HG03175 (cell line): Measurements from ENCODE around the gene EFNA1.
"Not testable (repeated sequence)": the region's sequence is repeated elsewhere in the genome, so short reads cannot be mapped to it uniquely, and the experiment has no call there.

Source experiments
- ATAC-seq: cut with Tn5 transposase; IDR thresholded peaks from one replicate; pipeline ENCODE4 v1.9.1; 2021; ENCODE audit warnings: mild to moderate bottlenecking, moderate library complexity; ENCODE audit not compliant: unreplicated experiment

Gene EFNA1

DNA sequence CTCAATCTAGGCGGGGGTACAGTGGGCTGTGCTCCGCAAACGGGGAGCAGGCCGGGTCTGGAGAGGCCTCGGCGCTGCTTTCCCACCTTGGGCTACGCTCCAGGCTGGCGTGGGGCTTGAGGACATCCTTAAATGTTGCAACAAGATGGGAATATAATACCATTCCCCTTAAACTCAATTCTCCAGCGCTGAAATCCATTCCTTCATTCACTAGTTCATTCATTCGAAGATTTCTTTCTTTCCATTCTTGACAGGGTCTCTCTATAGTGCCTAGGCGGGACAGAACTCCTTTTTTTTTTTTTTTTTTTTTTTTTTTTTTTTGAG, 12.9 kb downstream of the EFNA1 start:
- ATAC-seq, result no peak

GRCh38 chr1:155141749-155142148, 14.1 kb downstream of the EFNA1 start:
- ATAC-seq, result no peak

- ATAC-seq, result no peak
Observed at GRCh38 chr1:155145491-155145890, 17.8 kb downstream of the EFNA1 start.

- not testable (repeated sequence) for ATAC-seq
Observed at GRCh38 chr1:155155996-155156643, 28.4 kb downstream of the EFNA1 start.

- ATAC-seq, result no peak
Observed at GRCh38 chr1:155158991-155159390, 31.3 kb downstream of the EFNA1 start.

GRCh38 chr1:155160128-155160527, 32.5 kb downstream of the EFNA1 start:
- no peak for ATAC-seq

- ATAC-seq, result not testable (repeated sequence)
Observed at GRCh38 chr1:155162631-155163030, 35.0 kb downstream of the EFNA1 start.

DNA sequence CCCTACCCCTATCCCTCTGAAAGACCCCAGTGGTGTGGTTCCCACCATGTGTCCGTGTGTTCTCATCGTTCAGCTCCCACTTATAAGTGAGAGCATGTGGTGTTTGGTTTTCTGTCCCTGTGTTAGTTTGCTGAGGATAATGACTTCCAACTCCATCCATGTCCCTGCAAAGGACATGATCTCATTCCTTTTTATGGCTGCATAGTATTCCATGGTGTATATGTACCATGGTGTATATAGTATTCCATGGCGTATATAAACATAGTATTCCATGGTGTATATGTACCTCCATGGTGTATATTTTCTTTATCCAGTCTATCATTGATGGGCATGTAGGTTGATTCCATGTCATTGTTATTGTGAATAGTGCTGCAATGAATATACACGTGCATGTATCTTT, 36.1 kb downstream of the EFNA1 start:
- ATAC-seq, result not testable (repeated sequence)

- not testable (repeated sequence) for ATAC-seq
Observed at GRCh38 chr1:155164625-155165024, 36.9 kb downstream of the EFNA1 start.

GRCh38 chr1:155166051-155166470, 38.4 kb downstream of the EFNA1 start:
- no peak for ATAC-seq

DNA sequence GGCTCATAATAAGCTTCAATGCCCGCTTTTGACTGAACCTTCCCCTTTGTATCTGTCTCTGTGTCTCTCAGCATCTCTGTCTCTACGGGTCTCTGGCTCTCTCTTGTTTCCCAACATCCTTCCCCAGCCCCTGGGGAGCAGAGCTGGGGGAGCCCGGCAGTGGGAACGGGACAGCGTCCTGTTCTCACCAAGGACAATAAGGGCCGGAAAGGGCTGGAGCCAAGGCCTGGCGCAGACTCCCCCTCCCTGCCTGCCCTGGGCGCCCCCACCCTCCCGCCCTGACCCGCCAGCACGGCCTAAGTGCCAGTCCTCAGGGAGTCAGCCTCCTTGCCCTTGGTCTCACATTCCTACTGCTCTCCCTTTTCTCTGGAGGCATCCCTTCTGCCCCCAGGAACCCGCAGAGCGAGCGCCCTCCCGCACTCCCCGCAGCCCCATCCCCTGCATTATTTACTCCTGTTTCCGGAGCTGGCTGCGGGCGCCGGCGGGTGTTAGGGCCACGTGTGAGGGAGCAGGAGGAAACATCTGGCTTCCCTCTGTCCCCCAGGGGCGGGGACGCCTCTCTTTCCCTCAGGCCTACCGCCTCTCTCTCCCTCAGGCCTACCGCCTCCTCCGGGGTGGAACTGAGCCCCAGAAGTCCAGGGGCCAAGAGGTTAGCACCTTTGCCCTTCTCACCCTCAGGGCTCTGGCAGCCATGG, 38.9 kb downstream of the EFNA1 start:
- ATAC-seq, result no peak

DNA sequence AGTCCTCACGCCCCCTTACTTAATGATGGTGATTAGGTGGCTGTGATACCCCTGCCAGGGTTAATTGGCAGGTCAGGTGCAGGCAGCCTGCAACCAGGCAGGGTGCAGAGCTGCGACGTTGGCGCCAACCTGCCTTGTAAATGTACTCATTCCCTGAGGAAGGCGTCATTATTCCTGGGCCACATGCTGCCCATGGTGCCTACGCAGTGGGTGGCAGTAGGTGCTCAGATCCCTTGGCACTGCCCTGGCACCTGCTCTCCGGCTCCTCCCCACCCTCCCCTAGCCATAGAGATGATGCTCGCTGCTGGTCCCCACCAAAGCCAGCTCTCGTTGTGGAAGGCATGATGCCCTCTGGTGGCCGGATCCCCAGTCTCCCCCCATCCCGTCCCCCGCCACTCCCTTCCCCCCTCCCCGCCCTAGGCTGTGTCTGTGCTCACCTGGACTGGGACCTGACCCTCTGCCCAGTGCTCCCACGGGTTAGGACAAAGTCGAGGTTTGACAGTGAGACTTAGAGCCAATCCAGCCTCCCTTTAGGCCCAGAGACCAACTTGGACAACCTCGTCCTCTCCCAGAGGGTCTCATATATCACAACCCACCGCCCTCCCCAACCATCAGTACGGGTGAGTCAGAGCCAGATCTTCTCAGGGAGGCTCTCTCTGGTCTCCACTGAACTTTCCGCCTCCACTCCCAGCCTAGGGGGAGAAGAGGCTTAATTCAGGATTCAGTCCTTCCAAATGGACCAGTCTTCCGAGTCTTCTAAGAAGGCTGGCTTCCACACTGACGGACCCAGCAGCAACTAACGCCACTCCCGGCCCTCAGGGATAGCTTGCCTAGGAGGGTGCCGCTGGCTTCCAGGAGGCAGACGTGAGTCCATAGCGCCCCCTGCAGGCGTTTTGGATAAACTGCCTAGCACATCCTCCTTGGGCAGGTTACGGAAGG, 39.8 kb downstream of the EFNA1 start:
- ATAC-seq, result peak; percentile 47

- not testable (repeated sequence) for ATAC-seq
Observed at GRCh38 chr1:155168105-155168445, 40.4 kb downstream of the EFNA1 start.

DNA sequence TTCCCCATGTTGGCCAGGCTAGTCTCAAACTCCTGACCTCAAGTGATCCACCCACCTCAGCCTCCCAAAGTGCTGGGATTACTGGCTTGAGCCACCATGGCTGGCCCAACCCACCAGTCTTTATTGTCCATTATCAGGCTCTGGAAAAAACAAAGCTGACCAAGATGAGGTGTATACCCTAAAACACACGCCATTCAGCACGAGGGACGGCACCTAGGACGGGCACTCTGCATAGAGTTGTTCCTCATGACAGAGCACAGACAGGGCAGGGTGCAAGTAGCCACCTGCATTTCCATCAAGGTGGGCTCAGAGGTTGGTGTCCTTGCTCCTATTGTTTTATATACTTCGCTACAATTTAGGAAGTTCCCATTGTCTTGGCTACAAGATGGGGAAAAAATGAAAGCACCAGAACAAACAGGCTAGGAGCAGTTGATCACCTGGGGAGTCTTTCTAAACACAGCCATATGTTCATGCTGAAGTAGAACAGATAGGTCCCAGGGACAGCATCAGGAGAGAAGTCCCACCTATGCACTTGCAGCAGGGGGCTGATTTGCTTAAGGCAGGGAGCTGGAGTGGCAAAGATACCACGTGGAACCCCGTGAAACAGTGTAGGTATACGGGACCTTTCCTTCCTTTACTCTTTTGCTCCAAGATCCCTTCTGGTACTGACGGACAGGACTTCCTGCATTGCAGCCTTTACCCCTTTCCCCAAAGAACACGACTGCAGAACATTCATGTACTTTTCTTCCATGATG, 41.0 kb downstream of the EFNA1 start:
- no peak for ATAC-seq

- no peak for ATAC-seq
Observed at GRCh38 chr1:155169541-155169940, 41.9 kb downstream of the EFNA1 start.

- ATAC-seq, result no peak
Observed at GRCh38 chr1:155170101-155170785, 42.6 kb downstream of the EFNA1 start.

DNA sequence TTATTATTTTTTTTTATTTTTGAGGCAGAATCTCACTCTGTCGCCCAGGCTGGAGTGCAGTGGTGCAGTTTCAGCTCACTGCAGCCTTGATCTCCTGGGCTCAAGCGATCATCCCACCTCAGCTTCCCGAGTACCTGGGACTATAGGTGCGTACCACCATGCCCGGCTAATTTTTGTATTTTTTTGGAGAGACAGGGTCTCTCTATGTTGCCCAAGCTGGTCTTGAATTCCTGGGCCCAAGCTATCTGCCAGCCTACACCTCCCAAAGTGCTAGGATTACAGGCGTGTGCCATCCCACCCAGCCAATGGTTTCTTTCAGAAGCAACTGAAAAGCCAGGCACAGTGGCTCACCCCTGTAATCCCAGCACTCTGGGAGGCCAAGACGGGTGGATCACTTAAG, 43.1 kb downstream of the EFNA1 start:
- ATAC-seq, result no peak

- ATAC-seq, result peak; percentile 18
Observed at GRCh38 chr1:155171836-155172731, 44.4 kb downstream of the EFNA1 start.

- peak; percentile 79 for ATAC-seq
Observed at GRCh38 chr1:155172732-155173477, 45.2 kb downstream of the EFNA1 start, which contains the start of gene KRTCAP2. Gene KRTCAP2 (minus strand): TSS chr1:155173304. CDS start chr1:155173224, 80 bp downstream.
